Measurements from ENCODE around the gene SLC6A6. TPM values are rescaled to one million over a fixed set of nuclear protein-coding genes. Genes with fewer than 3 reads are reported as not detected.

Gene SLC6A6
- total RNA-seq, 1 donor from 2014 or later, result 46.3 TPM

DNA sequence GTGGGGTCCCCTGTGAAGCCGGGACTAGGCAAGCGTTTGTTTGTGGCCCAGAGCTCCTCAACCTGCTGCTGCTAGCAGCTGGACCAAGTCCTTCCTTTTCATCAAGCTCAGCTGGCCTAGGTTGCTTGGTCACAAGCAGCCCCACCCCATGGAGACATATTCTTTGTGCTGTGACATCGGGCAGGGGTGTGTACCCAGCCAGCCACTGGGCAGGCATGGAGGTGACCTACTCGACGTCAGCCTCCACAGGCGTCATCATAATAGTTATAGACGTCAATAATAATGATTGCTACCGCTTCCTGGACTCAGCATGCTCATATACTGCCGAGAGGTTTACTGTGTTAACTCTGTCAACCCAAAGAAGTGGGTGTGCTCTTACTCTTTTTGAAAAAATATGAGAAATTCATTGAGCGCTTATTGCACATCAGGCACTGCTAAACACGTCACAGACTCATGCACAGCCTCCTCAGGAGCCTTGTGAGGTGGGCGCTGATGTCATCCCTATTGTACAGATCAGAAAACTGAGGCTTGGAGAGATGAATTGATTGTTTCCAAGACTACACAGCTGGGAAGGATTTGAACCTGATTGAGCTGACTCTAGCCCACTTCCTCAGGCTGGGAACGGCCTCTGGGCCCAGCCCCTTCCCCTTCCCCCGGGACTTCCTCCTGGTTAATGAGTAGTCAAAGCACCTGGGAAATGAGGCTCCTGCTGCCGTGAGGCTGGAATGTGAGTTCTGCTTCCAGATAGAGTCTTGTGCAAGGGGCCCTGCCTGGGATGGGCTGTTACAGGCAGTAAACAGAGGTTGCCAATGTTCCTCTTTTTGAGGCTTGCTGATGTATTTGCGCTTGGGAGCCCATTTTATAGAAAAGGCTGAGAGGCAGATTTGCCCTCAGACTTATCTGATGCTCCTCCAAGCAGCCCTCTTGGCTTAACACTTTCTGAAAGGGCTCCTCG lies 16.2 kb downstream of the SLC6A6 start:
- Mint-ChIP-seq H3K27me3 (ENCODE audit: unreplicated experiment) (peaks cover 2% of the 10 kb centered on the region), H3K27ac (ENCODE audit: unreplicated experiment) (peak overlapping the region; percentile 57), H3K9me3 (ENCODE audit: unreplicated experiment) (no peaks in the 10 kb centered on the region), H3K36me3 (ENCODE audit: low read depth, unreplicated experiment) (peaks cover 11% of the 10 kb centered on the region), H3K4me3 (ENCODE audit: unreplicated experiment) (no peak overlapping the region), H3K4me1 (ENCODE audit: unreplicated experiment) (peaks cover 13% of the 10 kb centered on the region)
- TF ChIP-seq, protein P1, sequence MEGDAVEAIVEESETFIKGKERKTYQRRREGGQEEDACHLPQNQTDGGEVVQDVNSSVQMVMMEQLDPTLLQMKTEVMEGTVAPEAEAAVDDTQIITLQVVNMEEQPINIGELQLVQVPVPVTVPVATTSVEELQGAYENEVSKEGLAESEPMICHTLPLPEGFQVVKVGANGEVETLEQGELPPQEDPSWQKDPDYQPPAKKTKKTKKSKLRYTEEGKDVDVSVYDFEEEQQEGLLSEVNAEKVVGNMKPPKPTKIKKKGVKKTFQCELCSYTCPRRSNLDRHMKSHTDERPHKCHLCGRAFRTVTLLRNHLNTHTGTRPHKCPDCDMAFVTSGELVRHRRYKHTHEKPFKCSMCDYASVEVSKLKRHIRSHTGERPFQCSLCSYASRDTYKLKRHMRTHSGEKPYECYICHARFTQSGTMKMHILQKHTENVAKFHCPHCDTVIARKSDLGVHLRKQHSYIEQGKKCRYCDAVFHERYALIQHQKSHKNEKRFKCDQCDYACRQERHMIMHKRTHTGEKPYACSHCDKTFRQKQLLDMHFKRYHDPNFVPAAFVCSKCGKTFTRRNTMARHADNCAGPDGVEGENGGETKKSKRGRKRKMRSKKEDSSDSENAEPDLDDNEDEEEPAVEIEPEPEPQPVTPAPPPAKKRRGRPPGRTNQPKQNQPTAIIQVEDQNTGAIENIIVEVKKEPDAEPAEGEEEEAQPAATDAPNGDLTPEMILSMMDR (IDR thresholded peaks at IDR 0.05; ENCODE audit: unreplicated experiment), result no peak
- no peak for DNase-seq (ENCODE audit: low spot score)

DNA sequence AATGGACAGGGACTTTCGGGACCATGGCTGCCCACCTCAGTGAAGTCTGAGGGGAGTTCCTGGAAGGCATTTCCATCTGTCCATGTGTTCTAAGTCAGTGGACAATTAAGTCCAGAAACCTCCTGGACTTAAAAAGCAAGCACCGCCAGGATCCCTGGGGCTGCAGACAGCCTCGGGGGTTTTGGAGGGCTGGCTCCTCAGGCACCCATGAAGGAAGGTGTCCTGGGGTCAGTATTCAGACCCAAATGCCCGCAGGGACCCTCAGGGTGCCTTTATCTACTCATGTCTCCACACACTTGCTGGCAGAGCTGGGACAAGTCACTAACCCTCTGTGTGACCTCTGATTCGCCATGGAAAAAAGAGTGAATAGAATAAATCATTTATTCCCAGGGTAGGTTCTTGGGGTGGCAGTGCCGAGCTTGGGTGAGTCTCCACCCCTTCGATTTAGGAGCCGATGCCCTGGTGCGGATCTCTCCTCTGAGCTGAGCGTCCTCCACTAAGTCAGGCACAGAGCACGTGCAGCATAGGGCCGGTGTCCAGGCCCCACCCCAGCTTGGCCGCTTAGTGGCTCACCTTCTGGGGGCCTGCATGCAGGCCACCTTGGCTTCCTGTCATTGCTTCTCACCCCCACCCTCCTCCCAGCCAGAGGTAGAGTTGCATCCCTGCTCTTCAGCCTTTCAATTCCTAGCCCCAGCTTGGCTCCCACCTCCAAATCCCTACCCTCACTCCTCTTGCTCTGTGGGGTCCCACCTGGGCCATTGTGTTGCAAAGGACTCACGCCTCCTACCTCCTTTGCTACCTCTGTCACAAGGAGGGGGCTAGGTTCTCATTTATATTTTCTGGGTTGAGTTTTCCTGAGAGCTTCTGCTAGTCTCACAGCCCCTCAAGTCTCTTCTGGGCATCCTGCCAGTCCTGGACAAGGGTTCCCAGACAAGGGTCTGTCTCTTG lies 19.9 kb downstream of the SLC6A6 start:
- Mint-ChIP-seq H3K4me3 (ENCODE audit: unreplicated experiment) (no peak overlapping the region), H3K27me3 (ENCODE audit: unreplicated experiment) (peaks cover 4% of the 10 kb centered on the region), H3K27ac (ENCODE audit: unreplicated experiment) (no peak overlapping the region), H3K4me1 (ENCODE audit: unreplicated experiment) (peaks cover 12% of the 10 kb centered on the region), H3K9me3 (ENCODE audit: unreplicated experiment) (no peaks in the 10 kb centered on the region), H3K36me3 (ENCODE audit: low read depth, unreplicated experiment) (no peaks in the 10 kb centered on the region)
- TF ChIP-seq, protein P1 (IDR thresholded peaks at IDR 0.05; ENCODE audit: unreplicated experiment), result no peak
- DNase-seq (ENCODE audit: low spot score), result no peak

DNA sequence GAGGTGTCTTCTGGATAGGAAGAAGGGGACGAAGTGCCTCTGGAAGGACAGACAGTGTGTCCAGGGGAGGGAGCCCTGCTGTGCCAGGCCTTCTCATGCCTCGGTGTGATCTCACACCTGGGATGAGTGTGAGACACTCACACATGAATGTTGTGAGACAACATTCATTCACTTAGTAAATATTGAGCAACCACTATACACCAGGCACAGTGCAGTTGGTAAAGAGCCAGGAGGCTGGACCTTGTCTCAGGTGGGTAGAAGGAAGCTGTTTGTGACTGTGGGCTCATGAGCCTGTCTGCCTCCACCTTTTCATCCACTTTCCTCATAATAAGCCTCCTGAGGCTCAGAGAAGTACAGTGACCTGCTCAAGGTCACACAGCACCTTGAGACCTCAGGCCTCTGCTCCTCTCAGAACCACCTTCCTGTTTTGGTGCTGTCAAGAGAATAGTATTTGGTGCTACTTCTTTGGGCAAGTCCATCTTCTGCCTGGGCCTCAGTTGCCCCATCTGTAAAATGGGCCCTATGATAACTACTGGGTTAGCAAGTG lies 20.9 kb downstream of the SLC6A6 start:
- TF ChIP-seq, protein P1 (IDR thresholded peaks at IDR 0.05; ENCODE audit: unreplicated experiment), result no peak
- H3K27me3 Mint-ChIP-seq (ENCODE audit: unreplicated experiment), result peaks cover 10% of the 10 kb centered on the region
- peaks cover 10% of the 10 kb centered on the region for H3K4me1 Mint-ChIP-seq (ENCODE audit: unreplicated experiment)
- no peaks in the 10 kb centered on the region for H3K36me3 Mint-ChIP-seq (ENCODE audit: low read depth, unreplicated experiment)
- no peak overlapping the region for H3K4me3 Mint-ChIP-seq (ENCODE audit: unreplicated experiment)
- H3K27ac Mint-ChIP-seq (ENCODE audit: unreplicated experiment), result no peak overlapping the region
- DNase-seq (ENCODE audit: low spot score), result no peak
- no peaks in the 10 kb centered on the region for H3K9me3 Mint-ChIP-seq (ENCODE audit: unreplicated experiment)

DNA sequence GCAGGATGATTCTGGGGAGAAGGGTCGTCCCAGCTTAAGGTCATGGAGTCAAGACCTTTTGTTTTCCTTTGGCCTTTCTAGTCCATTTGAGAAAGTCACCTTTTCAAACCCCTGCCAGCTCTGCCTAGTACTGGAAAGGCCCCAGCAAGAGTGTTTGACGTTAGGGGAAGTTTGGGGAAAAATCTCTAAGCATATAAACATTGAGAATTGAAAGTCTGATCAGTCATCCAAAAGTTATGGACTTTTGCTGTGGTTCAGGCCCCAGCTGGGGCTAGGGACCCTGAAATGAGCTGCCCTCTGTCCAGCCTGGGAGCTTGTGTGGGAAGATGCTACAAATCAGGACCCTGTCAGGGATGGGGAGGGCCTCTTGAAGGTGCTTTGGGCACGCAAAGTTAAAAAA lies 21.6 kb downstream of the SLC6A6 start:
- peaks cover 11% of the 10 kb centered on the region for H3K27me3 Mint-ChIP-seq (ENCODE audit: unreplicated experiment)

More for the DNA sequence above, 21.6 kb downstream of the SLC6A6 start:
- Mint-ChIP-seq H3K4me3 (ENCODE audit: unreplicated experiment) (no peak overlapping the region), H3K9me3 (ENCODE audit: unreplicated experiment) (no peaks in the 10 kb centered on the region), H3K4me1 (ENCODE audit: unreplicated experiment) (peaks cover 5% of the 10 kb centered on the region), H3K27ac (ENCODE audit: unreplicated experiment) (no peak overlapping the region), H3K36me3 (ENCODE audit: low read depth, unreplicated experiment) (no peaks in the 10 kb centered on the region)
- TF ChIP-seq, protein P1 (IDR thresholded peaks at IDR 0.05; ENCODE audit: unreplicated experiment), result no peak
- DNase-seq (ENCODE audit: low spot score), result no peak
